Measurements from ENCODE around the gene KCNQ1OT1.

The KCNQ1OT1 gene

GRCh38 chr11:2665526-2666400 is 34.0 kb downstream of the KCNQ1OT1 start:
- DNase-seq = no peak

- DNase-seq = no peak
Measured at GRCh38 chr11:2664791-2665525, 34.8 kb downstream of the KCNQ1OT1 start.

GRCh38 chr11:2664376-2664775 is 35.4 kb downstream of the KCNQ1OT1 start:
- DNase-seq = no peak

DNA sequence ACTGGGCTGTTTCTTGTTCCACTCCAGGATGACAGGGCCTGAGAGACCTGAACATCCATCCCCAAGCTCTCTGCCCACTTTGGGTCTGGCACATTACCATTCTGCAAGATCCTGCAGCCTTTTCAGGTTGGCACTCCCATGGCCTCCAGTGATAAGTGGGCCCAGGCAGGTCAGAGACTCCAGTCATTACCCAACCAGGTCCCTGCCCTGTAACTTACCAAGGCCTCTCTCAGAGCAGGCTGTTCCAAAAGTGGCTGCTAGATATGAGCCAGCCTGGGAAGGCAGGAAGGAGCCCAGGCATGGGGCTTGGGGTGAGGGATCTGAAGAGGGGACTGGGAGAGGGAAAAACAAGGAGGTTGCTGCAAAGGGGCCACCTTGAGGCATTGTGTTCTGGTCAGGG is 35.9 kb downstream of the KCNQ1OT1 start:
- DNase-seq = no peak

- DNase-seq = no peak
Measured at GRCh38 chr11:2663506-2663905, 36.3 kb downstream of the KCNQ1OT1 start.

GRCh38 chr11:2662430-2663299 is 37.1 kb downstream of the KCNQ1OT1 start:
- no peak for DNase-seq

DNA sequence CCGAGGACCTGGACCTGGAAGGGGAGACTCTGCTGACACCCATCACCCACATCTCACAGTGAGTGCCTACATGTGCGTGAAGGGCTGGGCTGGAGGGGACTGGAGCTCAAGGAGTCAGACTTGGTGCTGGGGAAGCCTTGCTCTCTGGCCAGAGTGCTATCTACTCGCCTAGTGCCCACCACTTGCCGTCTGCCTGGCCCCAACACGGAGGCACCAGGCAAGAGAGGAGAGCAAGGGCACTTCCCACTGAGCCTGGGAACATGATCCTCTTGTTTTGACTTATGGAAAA is 37.8 kb downstream of the KCNQ1OT1 start:
- DNase-seq = no peak

GRCh38 chr11:2661173-2662023 is 38.4 kb downstream of the KCNQ1OT1 start:
- DNase-seq = no peak

DNA sequence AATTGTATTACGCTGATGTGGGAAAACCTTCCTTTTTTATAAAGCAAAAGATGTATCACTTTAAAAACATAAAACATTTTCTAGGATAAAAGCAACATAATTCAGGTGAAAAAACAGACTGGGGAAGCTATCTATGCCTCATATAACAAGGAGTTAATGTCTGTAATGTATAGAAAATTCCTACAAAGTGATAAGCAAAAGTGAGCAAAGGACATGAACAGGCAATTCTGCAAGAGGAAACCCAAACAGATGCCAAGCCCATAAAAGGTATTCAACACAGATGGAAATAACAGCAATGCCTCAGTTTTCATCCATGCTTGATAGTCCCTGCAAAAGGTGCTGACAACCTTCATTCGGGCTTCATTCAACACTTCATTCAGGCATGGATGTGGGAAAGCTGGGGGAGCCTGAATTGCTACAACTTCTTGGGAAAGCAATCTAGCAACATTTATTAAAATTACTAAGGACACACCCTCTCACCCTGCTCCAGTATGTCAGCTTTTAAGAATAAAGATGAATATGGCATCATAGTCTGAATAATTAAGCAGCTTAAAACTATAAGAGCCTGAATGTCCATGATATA is 39.3 kb downstream of the KCNQ1OT1 start:
- DNase-seq = no peak

GRCh38 chr11:2657697-2658284 is 42.0 kb downstream of the KCNQ1OT1 start:
- no peak for DNase-seq

GRCh38 chr11:2656859-2657258 is 42.9 kb downstream of the KCNQ1OT1 start:
- no peak for DNase-seq

DNA sequence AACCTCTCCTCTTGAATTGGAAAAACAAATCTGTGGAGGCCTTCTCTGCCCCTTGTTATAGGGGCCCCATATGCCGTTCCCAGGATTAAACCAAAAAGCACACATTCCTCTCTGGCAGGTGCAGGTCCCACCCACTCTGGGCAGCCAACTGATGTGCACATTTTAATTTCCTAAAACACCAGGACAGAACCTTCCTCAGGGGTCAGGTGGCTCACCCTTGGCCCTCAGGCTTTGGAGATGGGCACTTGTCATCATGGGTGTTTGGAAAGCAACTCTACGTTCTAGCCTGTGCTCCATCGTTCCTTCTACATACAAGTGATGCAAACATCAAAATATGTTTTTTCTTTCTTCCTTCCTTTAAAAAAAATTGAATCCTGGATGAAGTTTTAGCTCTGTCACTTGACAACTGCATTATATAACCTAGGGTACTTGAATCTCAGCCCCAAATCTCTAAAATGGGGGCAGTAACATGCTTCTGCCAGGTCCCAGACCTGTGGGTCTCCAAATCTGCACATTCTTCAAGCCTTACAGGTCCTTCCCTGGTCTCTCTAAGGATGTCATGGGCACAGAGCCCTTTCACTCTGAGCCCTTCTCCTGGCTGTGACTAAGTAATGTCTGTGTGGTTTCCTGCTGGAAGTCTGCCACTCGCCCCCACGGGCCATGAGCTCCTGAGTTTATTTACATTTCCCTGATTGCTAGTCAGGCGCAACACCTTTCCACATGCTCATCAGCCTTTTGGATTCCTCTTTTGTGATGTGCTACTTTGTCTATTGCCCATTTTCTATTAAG is 43.8 kb downstream of the KCNQ1OT1 start:
- no peak for DNase-seq

GRCh38 chr11:2655016-2655719 is 44.6 kb downstream of the KCNQ1OT1 start:
- no peak for DNase-seq

DNA sequence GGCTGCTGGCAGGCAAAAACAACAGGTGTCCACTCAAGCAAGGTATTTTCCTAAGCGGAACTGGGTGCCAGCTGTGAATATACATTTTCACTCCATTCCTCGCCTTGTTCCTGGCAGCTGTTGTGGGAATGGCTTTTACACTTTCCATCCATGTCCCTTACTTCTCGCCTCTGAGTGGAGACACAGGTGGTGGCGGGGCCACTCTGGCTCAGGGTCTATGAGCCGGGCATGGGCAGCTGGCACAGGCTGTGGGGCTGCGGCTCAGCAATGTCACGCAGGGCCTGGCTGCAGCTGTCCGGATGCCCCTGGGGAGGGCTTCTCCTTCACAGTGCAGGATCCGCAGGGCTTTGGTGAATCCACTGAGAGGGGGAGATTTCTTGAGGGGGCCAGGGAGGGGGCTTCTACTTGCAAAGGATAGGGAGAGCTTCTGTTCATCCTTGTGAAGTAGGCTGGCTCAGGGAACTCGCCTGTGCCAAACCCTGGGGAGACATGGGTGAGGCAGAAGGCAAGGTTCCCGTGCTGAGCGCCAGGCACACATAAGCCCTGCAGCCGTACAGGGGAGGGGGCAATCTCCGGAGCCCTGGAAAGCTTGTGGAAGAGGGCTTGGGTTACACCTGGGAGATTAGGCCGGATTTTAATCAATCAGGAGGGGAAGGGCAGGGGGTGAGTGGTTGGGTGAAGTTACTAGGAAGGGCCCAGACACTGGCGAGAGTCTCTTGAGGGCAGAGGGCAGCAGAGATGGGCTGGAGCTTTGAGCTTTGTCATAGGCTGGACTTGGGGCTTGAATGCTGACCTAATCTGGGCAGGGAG is 45.7 kb downstream of the KCNQ1OT1 start:
- no peak for DNase-seq

GRCh38 chr11:2653198-2653551 is 46.6 kb downstream of the KCNQ1OT1 start:
- DNase-seq = no peak

GRCh38 chr11:2652333-2653197 is 47.2 kb downstream of the KCNQ1OT1 start:
- DNase-seq = no peak

- DNase-seq = no peak
Measured at GRCh38 chr11:2651826-2652271, 47.9 kb downstream of the KCNQ1OT1 start.

DNA sequence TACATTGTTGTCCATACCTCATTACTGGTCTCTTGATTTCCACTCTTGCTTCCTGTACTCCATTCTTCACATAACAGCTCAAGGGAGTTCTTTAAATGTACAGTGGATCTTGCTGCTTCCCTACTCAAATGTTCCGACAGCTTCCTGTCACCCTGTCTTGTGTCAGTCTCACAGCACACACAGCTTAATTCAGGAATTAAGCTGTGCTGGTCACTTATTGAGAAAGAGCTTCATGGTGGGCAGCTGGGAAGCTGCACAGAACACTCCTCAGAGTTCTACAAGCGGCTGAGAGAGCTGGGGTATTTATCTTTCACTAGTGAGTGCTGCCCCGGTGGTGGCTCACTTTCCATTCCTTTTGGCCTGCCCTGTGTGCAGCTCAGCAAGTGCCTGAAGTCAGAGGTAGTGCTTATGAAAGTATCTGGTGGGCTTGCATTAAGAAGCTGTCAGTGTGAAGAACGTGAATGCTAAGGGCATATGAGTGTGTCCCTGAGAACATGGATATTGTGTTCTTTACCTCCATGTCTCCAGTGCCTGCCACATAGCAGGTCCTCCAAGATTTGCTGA is 48.7 kb downstream of the KCNQ1OT1 start:
- DNase-seq = no peak
